ENCODE data around the gene MLLT10. TPM values are rescaled to one million over a fixed set of nuclear protein-coding genes. Genes with fewer than 3 reads are reported as not detected.

The MLLT10 gene
- total and polyA plus RNA-seq, 9 of the 15 experiments (the other 6 are each of a cell fraction or from before 2014, with no cell fraction given), result 18.8 to 81.4 (median 64.2) TPM

DNA sequence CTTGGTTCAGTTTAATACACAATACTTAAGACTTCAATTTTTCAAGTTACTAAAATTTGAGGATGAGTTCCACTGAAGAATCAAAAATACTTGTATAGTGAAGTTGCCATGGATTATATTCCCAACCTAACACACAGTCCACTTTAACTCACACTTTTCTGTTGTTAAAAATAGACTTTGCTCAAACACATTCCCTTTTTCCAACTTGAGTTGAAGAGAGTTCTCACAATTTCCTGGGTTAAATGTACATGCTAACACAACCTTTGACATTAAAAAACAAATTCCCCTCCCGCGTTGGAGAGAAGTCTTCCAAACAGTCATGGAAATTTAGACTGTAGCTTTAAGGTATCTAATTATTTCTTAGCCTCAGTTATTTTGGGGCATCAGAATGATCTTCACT lies 35.7 kb upstream of the MLLT10 start:
- no TSS peak for BruUV-seq (replicated peaks)
- Histone ChIP-seq H3K79me2 (ENCODE audit: control insufficient read depth, insufficient read depth, low read length) (no peaks in the 10 kb centered on the region), H3K9me3 (replicated peaks; ENCODE audit: control insufficient read depth, insufficient read depth, low read depth, low read length) (no peaks in the 10 kb centered on the region; the same call in 1 of the 2 replicates), H3K4me2 (ENCODE audit: insufficient read depth, low read length) (no peak overlapping the region), H3K27ac (ENCODE audit: extremely low read depth, low read depth, low read length) (no peak overlapping the region), H3K9me1 (ENCODE audit: control insufficient read depth, insufficient read depth, low read length) (no peaks in the 10 kb centered on the region), H2AFZ (ENCODE audit: low read depth, low read length) (no peak overlapping the region), H3K4me1 (replicated peaks in 1 of 2; ENCODE audit: control insufficient read depth in 2 of 2, insufficient read depth in 2 of 2, low read length in 2 of 2) (peaks cover 0 to 42% of the 10 kb centered on the region in 2 experiments; a peak in 3 of 5 replicates), H3K36me3 (ENCODE audit: control insufficient read depth, insufficient read depth, low read length) (no peaks in the 10 kb centered on the region), H3K9ac (ENCODE audit: insufficient read depth in 1 of 2, low read depth in 2 of 2, low read length in 2 of 2) (no peak overlapping the region), H3K27me3 (ENCODE audit: control insufficient read depth in 2 of 2, insufficient read depth in 2 of 2, low read length in 2 of 2) (no peaks in the 10 kb centered on the region), H3K4me3 (no peak overlapping the region), H4K20me1 (replicated peaks; ENCODE audit: control insufficient read depth, insufficient read depth, low read length) (no peaks in the 10 kb centered on the region)
- 63% methylated on average over 2 of the region's 2 CpGs for WGBS (ENCODE audit: insufficient coverage, low coverage, missing lambda C conversion rate)
- intact Hi-C loops (cut with micrococcal nuclease), result loop anchor here (5.0 to 10.0 kb wide), 3 partner anchors 34 to 454 kb away; partner anchors contain the start of gene MLLT10
- DNase-seq (ENCODE audit: extremely low read depth in 1 of 4, low spot score in 3 of 4), result no peak
- in situ Hi-C loops (cut with MboI), result loop anchor here (25.0 kb wide), 1 partner anchor 439 kb away; no protein-coding TSS in a partner anchor
- FAIRE-seq, result no peak
- ChIA-PET CTCF (ENCODE audit: low intra/inter-chr PET ratio) (no interaction called here), POLR2A (interaction anchor here (0.7 kb wide), 1 partner anchor 8 kb away, joined by 3 read pairs; no protein-coding TSS in a partner anchor)
- ATAC-seq, result no peak
- TF ChIP-seq ZNF764 (CRISPR knock-in tag; IDR thresholded peaks at IDR 0.05; ENCODE audit: low read depth), result no peak
- no peak for TF ChIP-seq ZNF830 (CRISPR knock-in tag; IDR thresholded peaks at IDR 0.05)
- no peak for TF ChIP-seq ZNF507 (tag; conservative IDR thresholded peaks at IDR 0.05)
- no peak for TF ChIP-seq ZNF197 (CRISPR knock-in tag; IDR thresholded peaks at IDR 0.05; ENCODE audit: low read depth)
- no peak for TF ChIP-seq ZBTB7A (IDR thresholded peaks at IDR 0.05; ENCODE audit: borderline replicate concordance, control insufficient read depth, low read depth, low read length)
- no peak for TF ChIP-seq ESRRA (IDR thresholded peaks at IDR 0.05; ENCODE audit: borderline replicate concordance, low read depth)
- TF ChIP-seq GATAD2B (IDR thresholded peaks at IDR 0.05; ENCODE audit: borderline replicate concordance), result no peak
- TF ChIP-seq DPF2 (IDR thresholded peaks at IDR 0.05), result no peak
- TF ChIP-seq, protein P1, sequence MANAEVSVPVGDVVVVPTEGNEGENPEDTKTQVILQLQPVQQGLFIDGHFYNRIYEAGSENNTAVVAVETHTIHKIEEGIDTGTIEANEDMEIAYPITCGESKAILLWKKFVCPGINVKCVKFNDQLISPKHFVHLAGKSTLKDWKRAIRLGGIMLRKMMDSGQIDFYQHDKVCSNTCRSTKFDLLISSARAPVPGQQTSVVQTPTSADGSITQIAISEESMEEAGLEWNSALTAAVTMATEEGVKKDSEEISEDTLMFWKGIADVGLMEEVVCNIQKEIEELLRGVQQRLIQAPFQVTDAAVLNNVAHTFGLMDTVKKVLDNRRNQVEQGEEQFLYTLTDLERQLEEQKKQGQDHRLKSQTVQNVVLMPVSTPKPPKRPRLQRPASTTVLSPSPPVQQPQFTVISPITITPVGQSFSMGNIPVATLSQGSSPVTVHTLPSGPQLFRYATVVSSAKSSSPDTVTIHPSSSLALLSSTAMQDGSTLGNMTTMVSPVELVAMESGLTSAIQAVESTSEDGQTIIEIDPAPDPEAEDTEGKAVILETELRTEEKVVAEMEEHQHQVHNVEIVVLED (CRISPR knock-in tag; IDR thresholded peaks at IDR 0.05), result no peak
- TF ChIP-seq ETV6 (IDR thresholded peaks at IDR 0.05; ENCODE audit: borderline replicate concordance in 1 of 2, low read depth in 2 of 2, low read length in 1 of 2), result no peak
- no peak for TF ChIP-seq ETV6 (CRISPR knock-in tag; IDR thresholded peaks at IDR 0.05; ENCODE audit: borderline replicate concordance)
- TF ChIP-seq, protein P2, sequence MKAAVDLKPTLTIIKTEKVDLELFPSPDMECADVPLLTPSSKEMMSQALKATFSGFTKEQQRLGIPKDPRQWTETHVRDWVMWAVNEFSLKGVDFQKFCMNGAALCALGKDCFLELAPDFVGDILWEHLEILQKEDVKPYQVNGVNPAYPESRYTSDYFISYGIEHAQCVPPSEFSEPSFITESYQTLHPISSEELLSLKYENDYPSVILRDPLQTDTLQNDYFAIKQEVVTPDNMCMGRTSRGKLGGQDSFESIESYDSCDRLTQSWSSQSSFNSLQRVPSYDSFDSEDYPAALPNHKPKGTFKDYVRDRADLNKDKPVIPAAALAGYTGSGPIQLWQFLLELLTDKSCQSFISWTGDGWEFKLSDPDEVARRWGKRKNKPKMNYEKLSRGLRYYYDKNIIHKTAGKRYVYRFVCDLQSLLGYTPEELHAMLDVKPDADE (conservative IDR thresholded peaks at IDR 0.05; ENCODE audit: control insufficient read depth, low read depth, low read length), result no peak
- TF ChIP-seq MAFF (IDR thresholded peaks at IDR 0.05; ENCODE audit: low read length), result no peak
- no peak for TF ChIP-seq EWSR1 (IDR thresholded peaks at IDR 0.05; ENCODE audit: borderline replicate concordance, low read depth, partially characterized antibody)
- no peak for TF ChIP-seq PPARD (CRISPR knock-in tag; IDR thresholded peaks at IDR 0.05)
- no peak for TF ChIP-seq NCOA4 (IDR thresholded peaks at IDR 0.05; ENCODE audit: partially characterized antibody)
- TF ChIP-seq, protein P3, sequence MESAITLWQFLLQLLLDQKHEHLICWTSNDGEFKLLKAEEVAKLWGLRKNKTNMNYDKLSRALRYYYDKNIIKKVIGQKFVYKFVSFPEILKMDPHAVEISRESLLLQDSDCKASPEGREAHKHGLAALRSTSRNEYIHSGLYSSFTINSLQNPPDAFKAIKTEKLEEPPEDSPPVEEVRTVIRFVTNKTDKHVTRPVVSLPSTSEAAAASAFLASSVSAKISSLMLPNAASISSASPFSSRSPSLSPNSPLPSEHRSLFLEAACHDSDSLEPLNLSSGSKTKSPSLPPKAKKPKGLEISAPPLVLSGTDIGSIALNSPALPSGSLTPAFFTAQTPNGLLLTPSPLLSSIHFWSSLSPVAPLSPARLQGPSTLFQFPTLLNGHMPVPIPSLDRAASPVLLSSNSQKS (CRISPR knock-in tag; IDR thresholded peaks at IDR 0.05), result no peak
